Liver (tissue), 9 donors: ENCODE data around the gene TEC. TPM values are rescaled to one million over a fixed set of nuclear protein-coding genes. Genes with fewer than 3 reads are reported as not detected.

Experiments used
- DNase-seq: peaks from one replicate; pipeline ENCODE4 v3.0.0-alpha.2; 2017; ENCODE audit warnings: low spot score
- H3K27ac ChIP-seq, 2 donors: one replicate each; pipeline ENCODE4 v1.7.0; 2013; ENCODE audit warnings: inconsistent platforms in 2 of 2, low read length in 2 of 2, control low read depth in 1 of 2, low read depth in 1 of 2, mild to moderate bottlenecking in 1 of 2
- H3K27me3 ChIP-seq, 4 donors: one replicate each; pipeline versions ENCODE4 v1.6.1 to v1.7.0; 2013; ENCODE audit warnings: low read length in 3 of 4, inconsistent platforms in 1 of 4, mild to moderate bottlenecking in 1 of 4, moderate library complexity in 1 of 4; ENCODE audit not compliant: control insufficient read depth in 4 of 4, insufficient read depth in 4 of 4
- H3K36me3 ChIP-seq, 4 donors: one replicate each; pipeline versions ENCODE4 v1.6.1 to v1.7.0; 2013; ENCODE audit warnings: low read length in 3 of 4, mild to moderate bottlenecking in 3 of 4, low read depth in 1 of 4, moderate library complexity in 1 of 4; ENCODE audit not compliant: control insufficient read depth in 4 of 4, insufficient read depth in 3 of 4
- H3K4me1 ChIP-seq, 4 donors: one replicate each; pipeline versions ENCODE4 v1.6.1 to v1.7.0; 2013; ENCODE audit warnings: low read length in 3 of 4, mild to moderate bottlenecking in 3 of 4, moderate library complexity in 1 of 4; ENCODE audit not compliant: control insufficient read depth in 4 of 4, insufficient read depth in 4 of 4
- H3K4me3 ChIP-seq, 3 donors: one replicate each; pipeline versions ENCODE4 v1.6.1 to v1.7.0; 2013; ENCODE audit warnings: low read length in 3 of 3, control low read depth in 1 of 3, low read depth in 1 of 3, mild to moderate bottlenecking in 1 of 3
- H3K9ac ChIP-seq, 2 donors: one replicate each; pipeline ENCODE4 v1.7.0; 2013; ENCODE audit warnings: low read length in 2 of 2, mild to moderate bottlenecking in 2 of 2, moderate library complexity in 2 of 2, control low read depth in 1 of 2, low read depth in 1 of 2
- H3K9me3 ChIP-seq, 4 donors: one replicate each; pipeline versions ENCODE4 v1.6.1 to v1.7.0; 2013; ENCODE audit warnings: low read length in 3 of 4; ENCODE audit not compliant: control insufficient read depth in 4 of 4
- CTCF ChIP-seq: fragments of 150-350 bp; IDR thresholded peaks from 2 replicates; pipeline ENCODE4 v1.5.1; 2017; ENCODE audit warnings: improper control_type of control experiment, low read depth, low read length; ENCODE audit not compliant: missing input control
- EGR1 ChIP-seq, 2 donors: IDR thresholded peaks; 2 replicates each; pipeline ENCODE4 v1.6.1; 2016 to 2018; ENCODE audit warnings: antibody characterized with exemption in 2 of 2, low read depth in 2 of 2
- FOXA1 ChIP-seq: IDR thresholded peaks from 2 replicates; pipeline ENCODE4 v1.6.1; 2016; ENCODE audit warnings: antibody characterized with exemption
- FOXA2 ChIP-seq: IDR thresholded peaks from 2 replicates; pipeline ENCODE4 v1.6.1; 2016; ENCODE audit warnings: antibody characterized with exemption
- HNF4G ChIP-seq: IDR thresholded peaks from 2 replicates; pipeline ENCODE4 v1.6.1; 2016; ENCODE audit warnings: antibody characterized with exemption
- JUND ChIP-seq, 2 donors: IDR thresholded peaks; 2 replicates each; pipeline ENCODE4 v1.6.1; 2016; ENCODE audit warnings: antibody characterized with exemption in 2 of 2
- MAX ChIP-seq: IDR thresholded peaks from 2 replicates; pipeline ENCODE4 v1.6.1; 2016; ENCODE audit warnings: antibody characterized with exemption
- NR2F2 ChIP-seq: IDR thresholded peaks from 2 replicates; pipeline ENCODE4 v1.6.1; 2016; ENCODE audit warnings: antibody characterized with exemption
- RAD21 ChIP-seq, 2 donors: IDR thresholded peaks; 2 replicates each; pipeline ENCODE4 v1.6.1; 2016; ENCODE audit warnings: antibody characterized with exemption in 2 of 2, mild to moderate bottlenecking in 2 of 2
- RXRA ChIP-seq, 2 donors: IDR thresholded peaks; 2 replicates each; pipeline ENCODE4 v1.6.1; 2017 to 2018; ENCODE audit warnings: antibody characterized with exemption in 2 of 2, mild to moderate bottlenecking in 1 of 2
- SP1 ChIP-seq: IDR thresholded peaks from 2 replicates; pipeline ENCODE4 v1.6.1; 2018; ENCODE audit warnings: antibody characterized with exemption, mild to moderate bottlenecking
- TAF1 ChIP-seq: conservative IDR thresholded peaks from 2 replicates; pipeline ENCODE4 v1.6.1; 2016; ENCODE audit warnings: antibody characterized with exemption, mild to moderate bottlenecking
- YY1 ChIP-seq: IDR thresholded peaks from 2 replicates; pipeline ENCODE4 v1.6.1; 2016; ENCODE audit warnings: antibody characterized with exemption, mild to moderate bottlenecking
- polyA plus RNA-seq, 2 donors: library from polyadenylated mRNA; stranded (reverse) in 1 of 2; unstranded in 1 of 2; fragments of 200-250 nt in 1 of 2; fragments of >200 nt in 1 of 2; fragmentation: Nextera tagmentation in 1 of 2; extraction: Ambion mirVana in 1 of 2; gene quantifications; one replicate each; pipeline versions ENCODE4 v1.2.1 to v1.2.3, GENCODE V29; 2013 to 2015
- total RNA-seq, 2 donors: library from RNA; depleted of rRNA; stranded (reverse); fragments of >200 nt; gene quantifications; one replicate each; pipeline ENCODE4 v1.2.3, GENCODE V29; 2014
- TF ChIP-seq, protein P1 (sequence below): IDR thresholded peaks from 2 replicates; pipeline ENCODE4 v1.6.1; 2016; ENCODE audit warnings: antibody characterized with exemption
- TF ChIP-seq, protein P2 (sequence below): IDR thresholded peaks from 2 replicates; pipeline ENCODE4 v1.6.1; 2016; ENCODE audit warnings: antibody characterized with exemption, mild to moderate bottlenecking
- donor health status: healthy.
- donor health status: healthy.
- donor health status: healthy.
- donor health status: healthy.
- donor health status: healthy.

Gene TEC
- total and polyA plus RNA-seq, 4 donors, result 1.1 to 4.7 (median 2.0) TPM

DNA sequence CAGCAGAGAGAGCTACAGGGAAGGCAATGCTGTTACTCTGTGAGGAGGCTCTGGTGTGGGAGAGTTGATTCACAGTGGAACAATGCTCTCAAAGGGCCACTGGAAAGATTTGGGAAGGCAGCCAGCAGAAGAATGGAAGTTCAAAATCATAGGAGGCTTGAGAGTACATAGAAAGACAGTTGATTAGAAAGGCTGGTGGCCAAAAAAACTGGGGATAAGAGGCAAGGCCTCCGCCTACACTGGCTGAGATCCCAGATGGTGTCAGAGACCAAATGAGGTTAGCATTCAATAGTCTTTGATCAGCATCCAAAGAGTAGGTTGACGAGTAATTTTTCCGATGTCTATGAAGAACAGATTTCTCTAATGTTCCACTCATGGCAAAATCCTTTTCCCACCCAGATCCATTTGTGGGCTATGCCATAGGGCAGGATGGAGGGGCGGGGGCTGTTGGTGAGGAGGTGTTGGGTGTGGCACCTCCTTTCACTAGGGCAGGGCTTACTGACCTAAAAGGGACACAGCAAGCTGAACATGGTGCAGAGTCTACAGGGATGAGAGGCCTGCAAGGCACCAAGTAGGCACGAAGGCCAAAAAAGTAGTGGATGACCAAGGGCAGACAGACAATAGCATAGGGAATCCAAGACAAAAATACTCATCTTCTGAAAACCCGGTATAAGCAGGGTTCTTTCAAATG lies 15.1 kb downstream of the TEC start (continued):
- no peak for TF ChIP-seq CTCF
- peak in 1 of 2 donors; percentile 42 for TF ChIP-seq RAD21 (IDR thresholded peaks at IDR 0.05)
- TF ChIP-seq MAX, result no peak
- TF ChIP-seq EGR1 (IDR thresholded peaks at IDR 0.05; ENCODE audit: low read depth in 2 of 2), result peak; percentile 50 to 65
- no peak for TF ChIP-seq FOXA2

- no peak for DNase-seq
Observed at GRCh38 chr4:48252313-48252712, 17.3 kb downstream of the TEC start.

More at GRCh38 chr4:48252313-48252712, 17.3 kb downstream of the TEC start:
- no peaks in the 10 kb centered on the region for H3K9me3 ChIP-seq
- H3K27me3 ChIP-seq, result no peaks in the 10 kb centered on the region
- TF ChIP-seq, protein P1, sequence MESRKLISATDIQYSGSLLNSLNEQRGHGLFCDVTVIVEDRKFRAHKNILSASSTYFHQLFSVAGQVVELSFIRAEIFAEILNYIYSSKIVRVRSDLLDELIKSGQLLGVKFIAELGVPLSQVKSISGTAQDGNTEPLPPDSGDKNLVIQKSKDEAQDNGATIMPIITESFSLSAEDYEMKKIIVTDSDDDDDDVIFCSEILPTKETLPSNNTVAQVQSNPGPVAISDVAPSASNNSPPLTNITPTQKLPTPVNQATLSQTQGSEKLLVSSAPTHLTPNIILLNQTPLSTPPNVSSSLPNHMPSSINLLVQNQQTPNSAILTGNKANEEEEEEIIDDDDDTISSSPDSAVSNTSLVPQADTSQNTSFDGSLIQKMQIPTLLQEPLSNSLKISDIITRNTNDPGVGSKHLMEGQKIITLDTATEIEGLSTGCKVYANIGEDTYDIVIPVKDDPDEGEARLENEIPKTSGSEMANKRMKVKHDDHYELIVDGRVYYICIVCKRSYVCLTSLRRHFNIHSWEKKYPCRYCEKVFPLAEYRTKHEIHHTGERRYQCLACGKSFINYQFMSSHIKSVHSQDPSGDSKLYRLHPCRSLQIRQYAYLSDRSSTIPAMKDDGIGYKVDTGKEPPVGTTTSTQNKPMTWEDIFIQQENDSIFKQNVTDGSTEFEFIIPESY, result no peak
- no peak for TF ChIP-seq NR2F2
- TF ChIP-seq JUND (IDR thresholded peaks at IDR 0.05), result no peak
- no peak for TF ChIP-seq YY1
- TF ChIP-seq, protein P2, sequence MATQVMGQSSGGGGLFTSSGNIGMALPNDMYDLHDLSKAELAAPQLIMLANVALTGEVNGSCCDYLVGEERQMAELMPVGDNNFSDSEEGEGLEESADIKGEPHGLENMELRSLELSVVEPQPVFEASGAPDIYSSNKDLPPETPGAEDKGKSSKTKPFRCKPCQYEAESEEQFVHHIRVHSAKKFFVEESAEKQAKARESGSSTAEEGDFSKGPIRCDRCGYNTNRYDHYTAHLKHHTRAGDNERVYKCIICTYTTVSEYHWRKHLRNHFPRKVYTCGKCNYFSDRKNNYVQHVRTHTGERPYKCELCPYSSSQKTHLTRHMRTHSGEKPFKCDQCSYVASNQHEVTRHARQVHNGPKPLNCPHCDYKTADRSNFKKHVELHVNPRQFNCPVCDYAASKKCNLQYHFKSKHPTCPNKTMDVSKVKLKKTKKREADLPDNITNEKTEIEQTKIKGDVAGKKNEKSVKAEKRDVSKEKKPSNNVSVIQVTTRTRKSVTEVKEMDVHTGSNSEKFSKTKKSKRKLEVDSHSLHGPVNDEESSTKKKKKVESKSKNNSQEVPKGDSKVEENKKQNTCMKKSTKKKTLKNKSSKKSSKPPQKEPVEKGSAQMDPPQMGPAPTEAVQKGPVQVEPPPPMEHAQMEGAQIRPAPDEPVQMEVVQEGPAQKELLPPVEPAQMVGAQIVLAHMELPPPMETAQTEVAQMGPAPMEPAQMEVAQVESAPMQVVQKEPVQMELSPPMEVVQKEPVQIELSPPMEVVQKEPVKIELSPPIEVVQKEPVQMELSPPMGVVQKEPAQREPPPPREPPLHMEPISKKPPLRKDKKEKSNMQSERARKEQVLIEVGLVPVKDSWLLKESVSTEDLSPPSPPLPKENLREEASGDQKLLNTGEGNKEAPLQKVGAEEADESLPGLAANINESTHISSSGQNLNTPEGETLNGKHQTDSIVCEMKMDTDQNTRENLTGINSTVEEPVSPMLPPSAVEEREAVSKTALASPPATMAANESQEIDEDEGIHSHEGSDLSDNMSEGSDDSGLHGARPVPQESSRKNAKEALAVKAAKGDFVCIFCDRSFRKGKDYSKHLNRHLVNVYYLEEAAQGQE, result no peak
- TF ChIP-seq FOXA1, result no peak
- no peak for TF ChIP-seq CTCF
- no peak for TF ChIP-seq EGR1 (IDR thresholded peaks at IDR 0.05; ENCODE audit: low read depth in 2 of 2)
- no peak for TF ChIP-seq HNF4G
- no peak for TF ChIP-seq SP1
- TF ChIP-seq RXRA (IDR thresholded peaks at IDR 0.05), result no peak
- no peak for TF ChIP-seq TAF1
- peaks cover 2 to 26% (median 17%) of the 10 kb centered on the region in 4 donors for H3K4me1 ChIP-seq
- H3K4me3 ChIP-seq, result no peak overlapping the region
- no peaks in the 10 kb centered on the region for H3K36me3 ChIP-seq
- H3K27ac ChIP-seq, result no peak overlapping the region
- H3K9ac ChIP-seq, result no peak overlapping the region
